GM20000 (cell line): ENCODE measurements around the gene GNRHR.
"Not testable (repeated sequence)": the region's sequence is repeated elsewhere in the genome, so short reads cannot be mapped to it uniquely, and the experiment has no call there.

Source experiments
- DNase-seq: peaks from one replicate; pipeline ENCODE4 v3.0.0; 2012; ENCODE audit warnings: low spot score
- TF ChIP-seq, protein P1 (sequence below): IDR thresholded peaks from 2 replicates; pipeline ENCODE4 v1.5.1; 2012; ENCODE audit warnings: mild to moderate bottlenecking, control low read depth; ENCODE audit errors: extremely low read depth, missing control alignments

Gene GNRHR

DNA sequence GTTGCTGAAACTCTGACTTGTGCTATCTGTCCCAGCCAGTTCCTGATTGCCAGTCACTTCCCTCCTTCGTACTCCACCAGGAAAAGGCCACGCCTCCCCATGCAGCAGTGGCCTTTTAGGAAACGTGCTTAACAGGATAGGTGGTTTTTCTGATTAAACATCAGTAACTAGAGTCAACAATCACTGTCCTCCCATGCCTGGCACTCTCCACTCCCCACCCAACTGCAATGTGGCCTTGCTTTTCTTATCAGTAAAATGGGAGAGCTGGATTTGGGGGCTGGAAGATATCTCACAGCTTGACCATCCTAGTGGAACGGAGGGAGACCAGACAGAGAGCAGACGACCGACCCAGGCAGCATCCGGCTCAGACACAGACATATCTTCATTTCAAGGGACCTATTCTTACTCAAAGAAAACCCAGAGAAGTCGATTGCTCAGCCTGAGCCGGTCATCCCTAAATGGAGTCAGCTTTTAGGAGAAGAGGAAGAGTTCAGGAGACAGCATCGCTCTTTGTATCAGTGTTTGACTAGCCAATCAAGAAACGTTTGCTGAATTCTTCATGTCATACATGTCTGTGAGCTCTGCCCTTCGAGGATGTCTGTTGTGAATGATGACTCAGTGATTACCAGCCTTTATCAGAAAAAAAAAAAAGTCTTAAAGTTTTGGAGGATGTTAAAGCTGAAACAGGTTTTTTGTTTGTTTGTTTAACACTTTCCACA lies 40.5 kb downstream of the GNRHR start:
- DNase-seq, result no peak

GRCh38 chr4:67712650-67713528 lies 41.3 kb downstream of the GNRHR start:
- no peak for DNase-seq
- TF ChIP-seq, protein P1, sequence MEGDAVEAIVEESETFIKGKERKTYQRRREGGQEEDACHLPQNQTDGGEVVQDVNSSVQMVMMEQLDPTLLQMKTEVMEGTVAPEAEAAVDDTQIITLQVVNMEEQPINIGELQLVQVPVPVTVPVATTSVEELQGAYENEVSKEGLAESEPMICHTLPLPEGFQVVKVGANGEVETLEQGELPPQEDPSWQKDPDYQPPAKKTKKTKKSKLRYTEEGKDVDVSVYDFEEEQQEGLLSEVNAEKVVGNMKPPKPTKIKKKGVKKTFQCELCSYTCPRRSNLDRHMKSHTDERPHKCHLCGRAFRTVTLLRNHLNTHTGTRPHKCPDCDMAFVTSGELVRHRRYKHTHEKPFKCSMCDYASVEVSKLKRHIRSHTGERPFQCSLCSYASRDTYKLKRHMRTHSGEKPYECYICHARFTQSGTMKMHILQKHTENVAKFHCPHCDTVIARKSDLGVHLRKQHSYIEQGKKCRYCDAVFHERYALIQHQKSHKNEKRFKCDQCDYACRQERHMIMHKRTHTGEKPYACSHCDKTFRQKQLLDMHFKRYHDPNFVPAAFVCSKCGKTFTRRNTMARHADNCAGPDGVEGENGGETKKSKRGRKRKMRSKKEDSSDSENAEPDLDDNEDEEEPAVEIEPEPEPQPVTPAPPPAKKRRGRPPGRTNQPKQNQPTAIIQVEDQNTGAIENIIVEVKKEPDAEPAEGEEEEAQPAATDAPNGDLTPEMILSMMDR, result no peak

More for the DNA sequence above, 40.5 kb downstream of the GNRHR start:
- TF ChIP-seq, protein P1, result no peak

DNA sequence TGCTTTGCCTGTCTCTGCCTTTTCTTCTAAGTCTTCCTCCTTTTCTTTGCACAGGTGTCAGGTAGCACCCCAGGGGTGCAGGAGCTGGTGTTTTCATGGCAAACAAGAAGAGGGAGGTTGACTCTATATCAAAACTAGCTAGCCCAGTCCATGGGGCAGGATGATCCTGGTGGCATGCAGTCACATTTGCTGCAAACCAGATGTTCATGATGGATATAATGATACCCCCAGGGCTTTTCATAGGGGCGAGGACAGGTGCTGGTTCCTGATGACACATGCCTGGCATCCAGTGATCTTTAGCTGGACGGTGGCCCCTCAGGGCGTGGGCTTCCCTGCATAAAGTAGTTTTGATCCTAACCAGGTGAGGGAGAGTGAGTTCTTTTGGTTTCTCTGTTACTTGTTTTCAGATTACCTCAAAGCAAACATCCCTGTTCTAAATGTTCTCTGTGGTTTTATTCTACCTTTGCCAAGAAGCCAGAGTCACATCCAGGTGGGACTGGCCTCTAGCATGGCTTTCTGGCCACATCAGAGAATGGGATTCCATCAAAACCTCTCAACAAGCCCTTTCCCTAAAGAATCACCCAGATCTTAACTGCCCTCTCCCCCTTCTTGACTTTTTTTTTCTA lies 42.1 kb downstream of the GNRHR start:
- no peak for DNase-seq
- TF ChIP-seq, protein P1, result no peak

DNA sequence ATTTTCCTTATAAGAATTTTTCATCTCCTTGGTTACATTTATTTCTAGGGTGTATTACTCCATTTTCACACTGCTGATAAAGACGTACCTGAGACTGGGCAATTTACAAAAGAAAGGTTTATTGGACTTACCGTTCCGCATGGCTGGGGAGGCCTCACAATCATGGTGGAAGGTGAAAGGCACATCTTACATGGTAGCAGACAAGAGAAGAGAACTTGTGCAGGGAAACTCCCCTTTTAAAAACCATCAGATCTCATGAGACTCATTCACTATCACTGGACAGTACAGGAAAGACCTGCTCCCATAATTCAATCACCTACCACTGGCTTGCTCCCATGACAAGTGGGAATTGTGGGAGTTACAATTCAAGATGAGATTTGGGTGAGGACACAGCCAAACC lies 47.5 kb downstream of the GNRHR start:
- not testable (repeated sequence) for DNase-seq

- TF ChIP-seq, protein P1, result no peak
- no peak for DNase-seq
These were observed 49.3 kb downstream of the GNRHR start for GRCh38 chr4:67704843-67705242.

DNA sequence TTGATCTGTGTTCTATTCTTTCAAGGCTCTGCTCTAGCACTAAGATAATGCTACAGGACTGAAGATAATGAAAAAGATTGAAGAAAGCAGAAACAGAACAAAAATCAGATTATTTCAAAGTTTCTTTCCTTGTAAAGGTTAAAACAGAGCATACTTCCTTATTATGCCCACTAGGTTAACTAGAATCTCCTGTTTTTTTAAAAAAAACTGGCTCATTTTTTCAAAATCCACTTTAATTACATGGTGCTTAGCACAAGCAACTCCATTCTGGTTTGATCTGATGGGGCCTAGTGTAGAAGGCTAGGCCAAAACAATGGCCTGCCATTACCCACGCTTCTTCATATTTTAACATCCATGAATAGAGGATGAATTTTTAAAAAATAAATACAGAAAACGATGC lies 52.0 kb downstream of the GNRHR start:
- no peak for DNase-seq
- TF ChIP-seq, protein P1, result no peak

DNA sequence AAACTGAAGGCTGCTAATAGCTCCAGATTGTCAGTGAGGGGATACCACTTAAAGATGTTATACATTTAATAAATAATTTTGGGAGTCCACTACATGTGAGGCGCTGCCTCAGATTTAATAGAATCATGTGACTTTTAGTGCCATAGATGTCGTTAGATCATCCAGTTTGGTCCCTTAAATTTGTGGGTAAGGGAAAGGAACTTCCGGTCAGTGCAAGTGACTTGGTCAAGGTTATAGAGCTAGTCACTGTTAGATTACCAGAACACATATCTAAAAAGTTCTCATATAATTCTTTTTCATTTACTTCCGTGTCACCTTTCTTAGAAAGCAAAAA lies 52.7 kb downstream of the GNRHR start:
- TF ChIP-seq, protein P1, result no peak
- DNase-seq, result no peak
